Measurements from ENCODE around the gene NAV3.

DNA sequence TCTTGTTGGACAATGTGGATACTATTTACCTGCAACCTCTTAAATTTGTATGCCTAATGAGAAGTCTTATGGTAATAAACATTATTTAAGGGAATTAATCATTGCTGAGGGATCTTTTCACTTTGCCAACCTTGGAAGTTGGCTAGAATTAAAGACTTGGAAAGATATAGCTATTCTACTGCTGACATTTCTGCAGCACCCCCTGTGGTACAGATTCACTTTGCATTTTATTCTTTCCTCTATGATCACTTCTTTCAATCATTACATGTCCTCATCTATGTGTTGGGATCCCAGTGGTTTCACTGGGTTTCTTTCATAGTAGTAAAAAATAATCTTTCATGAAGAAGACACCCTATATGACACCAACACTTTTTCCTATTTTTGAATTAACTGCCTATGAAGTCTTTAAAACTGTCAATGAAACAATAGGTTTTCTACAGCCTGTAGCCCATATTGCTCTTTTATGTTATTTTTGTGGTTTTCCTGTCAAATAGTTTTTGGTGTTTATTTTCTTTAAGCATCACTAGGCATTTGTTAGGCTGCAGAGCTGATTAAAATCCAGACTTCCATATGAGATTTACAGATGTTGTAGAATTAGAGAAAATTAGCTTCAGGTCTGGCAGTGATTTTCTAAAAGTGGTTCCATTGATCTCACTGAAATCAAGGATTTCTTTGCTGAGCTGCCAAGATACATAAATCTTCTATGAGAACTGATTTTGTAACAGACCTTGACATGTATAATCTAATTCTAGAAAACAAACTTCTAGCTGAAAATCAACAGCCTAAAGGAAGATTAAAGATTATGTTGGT is 256.1 kb downstream of the NAV3 start:
- TF ChIP-seq, protein P1, sequence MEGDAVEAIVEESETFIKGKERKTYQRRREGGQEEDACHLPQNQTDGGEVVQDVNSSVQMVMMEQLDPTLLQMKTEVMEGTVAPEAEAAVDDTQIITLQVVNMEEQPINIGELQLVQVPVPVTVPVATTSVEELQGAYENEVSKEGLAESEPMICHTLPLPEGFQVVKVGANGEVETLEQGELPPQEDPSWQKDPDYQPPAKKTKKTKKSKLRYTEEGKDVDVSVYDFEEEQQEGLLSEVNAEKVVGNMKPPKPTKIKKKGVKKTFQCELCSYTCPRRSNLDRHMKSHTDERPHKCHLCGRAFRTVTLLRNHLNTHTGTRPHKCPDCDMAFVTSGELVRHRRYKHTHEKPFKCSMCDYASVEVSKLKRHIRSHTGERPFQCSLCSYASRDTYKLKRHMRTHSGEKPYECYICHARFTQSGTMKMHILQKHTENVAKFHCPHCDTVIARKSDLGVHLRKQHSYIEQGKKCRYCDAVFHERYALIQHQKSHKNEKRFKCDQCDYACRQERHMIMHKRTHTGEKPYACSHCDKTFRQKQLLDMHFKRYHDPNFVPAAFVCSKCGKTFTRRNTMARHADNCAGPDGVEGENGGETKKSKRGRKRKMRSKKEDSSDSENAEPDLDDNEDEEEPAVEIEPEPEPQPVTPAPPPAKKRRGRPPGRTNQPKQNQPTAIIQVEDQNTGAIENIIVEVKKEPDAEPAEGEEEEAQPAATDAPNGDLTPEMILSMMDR (IDR thresholded peaks at IDR 0.05), result no peak
- TF ChIP-seq POLR2A (IDR thresholded peaks at IDR 0.05), result no peak

Data from right lobe of liver (tissue), 4 donors.